ENCODE measurements around the gene MST1. TPM values are rescaled to one million over a fixed set of nuclear protein-coding genes. Genes with fewer than 3 reads are reported as not detected.

Gene MST1
- total and polyA plus RNA-seq, 8 donors: 12.5 to 59.7 (median 35.5) TPM

DNA sequence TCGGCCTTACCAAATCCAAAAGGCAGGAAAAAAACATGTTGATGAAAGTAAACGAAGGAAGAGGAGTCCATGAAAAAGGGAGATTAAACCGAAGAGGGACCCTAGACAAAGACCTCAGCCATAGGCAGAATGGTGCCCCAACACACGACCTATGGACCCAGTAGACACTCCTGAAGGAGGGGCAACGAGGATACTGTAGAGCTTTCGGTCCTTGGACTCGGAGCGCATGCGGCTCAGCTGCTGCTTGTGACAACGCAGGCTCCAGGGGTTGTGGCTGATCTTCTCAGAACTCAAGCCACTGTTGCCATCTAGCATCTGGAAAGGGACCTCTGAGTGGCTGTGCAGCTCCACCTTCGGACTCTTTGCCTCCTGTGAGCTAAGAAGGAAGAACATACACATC lies 43.3 kb upstream of the MST1 start:
- no peaks in the 10 kb centered on the region for H3K27me3 ChIP-seq
- ATAC-seq (no peak), DNase-seq (no peak)
- H3K36me3 ChIP-seq: peaks cover 0 to 91% of the 10 kb centered on the region in 2 donors
- H3K4me1 ChIP-seq: peaks cover 0 to 3% of the 10 kb centered on the region in 2 donors
- H3K4me3 ChIP-seq: no peak overlapping the region
- intact Hi-C loops (cut with DNase I): no loop called here
- no peak for TF ChIP-seq CTCF (IDR thresholded peaks at IDR 0.05)
- H3K27ac ChIP-seq: no peak overlapping the region
- no peaks in the 10 kb centered on the region for H3K9me3 ChIP-seq

- no peak for TF ChIP-seq CTCF (IDR thresholded peaks at IDR 0.05)
- no peak for ATAC-seq
These were observed 40.8 kb upstream of the MST1 start for GRCh38 chr3:49729966-49730609.

GRCh38 chr3:49727924-49728361 lies 38.7 kb upstream of the MST1 start:
- H3K27ac ChIP-seq: no peak overlapping the region
- no peaks in the 10 kb centered on the region for H3K27me3 ChIP-seq
- H3K4me1 ChIP-seq: peaks cover 11 to 18% of the 10 kb centered on the region in 2 donors
- no peak for TF ChIP-seq CTCF (IDR thresholded peaks at IDR 0.05)
- H3K9me3 ChIP-seq: no peaks in the 10 kb centered on the region
- no peak overlapping the region for H3K4me3 ChIP-seq
- no peak for ATAC-seq
- intact Hi-C loops (cut with DNase I): no loop called here
- H3K36me3 ChIP-seq: peaks cover 0 to 76% of the 10 kb centered on the region in 2 donors
- DNase-seq: peak in 1 of 4 donors; percentile 79

More at GRCh38 chr3:49729966-49730609, 40.8 kb upstream of the MST1 start:
- peaks cover 0 to 7% of the 10 kb centered on the region in 2 donors for H3K4me1 ChIP-seq
- no peaks in the 10 kb centered on the region for H3K9me3 ChIP-seq
- peaks cover 0 to 91% of the 10 kb centered on the region in 2 donors for H3K36me3 ChIP-seq
- H3K27ac ChIP-seq: no peak overlapping the region
- H3K4me3 ChIP-seq: no peak overlapping the region
- intact Hi-C loops (cut with DNase I): no loop called here
- no peaks in the 10 kb centered on the region for H3K27me3 ChIP-seq
- DNase-seq: no peak

GRCh38 chr3:49727154-49727923 lies 38.1 kb upstream of the MST1 start:
- DNase-seq (peak in 1 of 4 donors; percentile 77), ATAC-seq (no peak)
- no peak overlapping the region for H3K27ac ChIP-seq
- no peak for TF ChIP-seq CTCF (IDR thresholded peaks at IDR 0.05)
- peaks cover 17 to 24% of the 10 kb centered on the region in 2 donors for H3K4me1 ChIP-seq
- H3K36me3 ChIP-seq: peaks cover 0 to 75% of the 10 kb centered on the region in 2 donors
- H3K27me3 ChIP-seq: no peaks in the 10 kb centered on the region
- no peaks in the 10 kb centered on the region for H3K9me3 ChIP-seq
- H3K4me3 ChIP-seq: no peak overlapping the region
- intact Hi-C loops (cut with DNase I): no loop called here
